B cell (primary cell): ENCODE measurements around the gene AFG1L.

Experiments used
- EZH2 ChIP-seq: IDR thresholded peaks from 2 replicates; pipeline ENCODE4 v1.6.1; 2012; ENCODE audit warnings: borderline replicate concordance, low read depth, mild to moderate bottlenecking, moderate library complexity, low read length; ENCODE audit not compliant: insufficient read depth, poor library complexity, severe bottlenecking
- TF ChIP-seq, protein P1 (sequence below): fragments of 200-600 bp; IDR thresholded peaks from one replicate; pipeline ENCODE4 v1.8.0; 2022; ENCODE audit warnings: antibody characterized with exemption, mild to moderate bottlenecking

GRCh38 chr6:108302386-108302785, 7.5 kb downstream of the AFG1L start:
- TF ChIP-seq EZH2: no peak
- TF ChIP-seq, protein P1, sequence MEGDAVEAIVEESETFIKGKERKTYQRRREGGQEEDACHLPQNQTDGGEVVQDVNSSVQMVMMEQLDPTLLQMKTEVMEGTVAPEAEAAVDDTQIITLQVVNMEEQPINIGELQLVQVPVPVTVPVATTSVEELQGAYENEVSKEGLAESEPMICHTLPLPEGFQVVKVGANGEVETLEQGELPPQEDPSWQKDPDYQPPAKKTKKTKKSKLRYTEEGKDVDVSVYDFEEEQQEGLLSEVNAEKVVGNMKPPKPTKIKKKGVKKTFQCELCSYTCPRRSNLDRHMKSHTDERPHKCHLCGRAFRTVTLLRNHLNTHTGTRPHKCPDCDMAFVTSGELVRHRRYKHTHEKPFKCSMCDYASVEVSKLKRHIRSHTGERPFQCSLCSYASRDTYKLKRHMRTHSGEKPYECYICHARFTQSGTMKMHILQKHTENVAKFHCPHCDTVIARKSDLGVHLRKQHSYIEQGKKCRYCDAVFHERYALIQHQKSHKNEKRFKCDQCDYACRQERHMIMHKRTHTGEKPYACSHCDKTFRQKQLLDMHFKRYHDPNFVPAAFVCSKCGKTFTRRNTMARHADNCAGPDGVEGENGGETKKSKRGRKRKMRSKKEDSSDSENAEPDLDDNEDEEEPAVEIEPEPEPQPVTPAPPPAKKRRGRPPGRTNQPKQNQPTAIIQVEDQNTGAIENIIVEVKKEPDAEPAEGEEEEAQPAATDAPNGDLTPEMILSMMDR: no peak
